HTR-8/SVneo (cell line): ENCODE results near the gene BRIX1.

Experiments
- DNase-seq: peaks from one replicate; pipeline ENCODE4 v3.0.0; 2011; ENCODE audit warnings: low spot score, mixed read lengths; ENCODE audit not compliant: insufficient read length
- FAIRE-seq: peaks from 2 replicates; lab custom pipeline; 2011; peaks lifted over from hg19 to GRCh38; lab: Jason Lieb, UNC

Gene BRIX1

GRCh38 chr5:34915139-34915855 is at the start of gene BRIX1, which contains the start of gene RAD1:
TSS of gene BRIX1 (plus strand) at chr5:34915711. CDS start at chr5:34915739, 28 bp downstream.
TSS of gene RAD1 (minus strand) at chr5:34915504. CDS start at chr5:34914892, 612 bp downstream.
- DNase-seq (peak; percentile 96), FAIRE-seq (peak; percentile 96)

GRCh38 chr5:34866989-34867471 is 48.5 kb upstream of the BRIX1 start:
- DNase-seq (no peak), FAIRE-seq (no peak)

GRCh38 chr5:34867660-34868059 is 47.9 kb upstream of the BRIX1 start:
- no peak for DNase-seq
- no peak for FAIRE-seq

- peak; percentile 36 for FAIRE-seq
- no peak for DNase-seq
These were observed 46.7 kb upstream of the BRIX1 start for GRCh38 chr5:34868791-34869190.

GRCh38 chr5:34869256-34869655 is 46.3 kb upstream of the BRIX1 start:
- FAIRE-seq, result no peak
- no peak for DNase-seq

GRCh38 chr5:34870382-34870781 is 45.1 kb upstream of the BRIX1 start:
- FAIRE-seq (no peak), DNase-seq (no peak)

- no peak for FAIRE-seq
- no peak for DNase-seq
These were observed 39.2 kb upstream of the BRIX1 start for GRCh38 chr5:34876275-34876674.

GRCh38 chr5:34881246-34881645 is 34.3 kb upstream of the BRIX1 start:
- DNase-seq, result no peak
- no peak for FAIRE-seq

- FAIRE-seq, result peak; percentile 33
- DNase-seq, result no peak
These were observed 29.0 kb upstream of the BRIX1 start for GRCh38 chr5:34886392-34887119.

GRCh38 chr5:34889394-34889793 is 26.1 kb upstream of the BRIX1 start:
- FAIRE-seq (no peak), DNase-seq (no peak)

GRCh38 chr5:34891981-34892380 is 23.5 kb upstream of the BRIX1 start:
- no peak for DNase-seq
- no peak for FAIRE-seq

- FAIRE-seq, result no peak
- DNase-seq, result no peak
These were observed 23.1 kb upstream of the BRIX1 start for GRCh38 chr5:34892414-34892813.

- FAIRE-seq (no peak), DNase-seq (no peak)
These were observed 20.8 kb upstream of the BRIX1 start for GRCh38 chr5:34894716-34895115.

- no peak for FAIRE-seq
- DNase-seq, result no peak
These were observed 19.7 kb upstream of the BRIX1 start for GRCh38 chr5:34895641-34896419.

GRCh38 chr5:34897646-34898045 is 17.9 kb upstream of the BRIX1 start:
- DNase-seq (no peak), FAIRE-seq (no peak)

- peak; percentile 74 for FAIRE-seq
- DNase-seq, result peak; percentile 81
These were observed 17.1 kb upstream of the BRIX1 start for GRCh38 chr5:34898258-34898895.

GRCh38 chr5:34899066-34899465 is 16.4 kb upstream of the BRIX1 start:
- FAIRE-seq (no peak), DNase-seq (no peak)

GRCh38 chr5:34900652-34901051 is 14.9 kb upstream of the BRIX1 start:
- DNase-seq (no peak), FAIRE-seq (no peak)

GRCh38 chr5:34903260-34903659 is 12.3 kb upstream of the BRIX1 start:
- FAIRE-seq (no peak), DNase-seq (no peak)

GRCh38 chr5:34905564-34905963 is 9.9 kb upstream of the BRIX1 start:
- no peak for DNase-seq
- FAIRE-seq, result no peak
